ENCODE measurements around the gene DIAPH2.
A peak's percentile ranks its signal among the peaks of the same experiment; 100 is the strongest.
"Not testable (repeated sequence)": the region's sequence is repeated elsewhere in the genome, so short reads cannot be mapped to it uniquely, and the experiment has no call there.

The DIAPH2 gene

GRCh38 chrX:96684339-96685209 is at the start of gene DIAPH2:
Gene DIAPH2, plus strand, starts transcription at chrX:96684842.
- DNase-seq (ENCODE audit: low spot score) (peak; percentile 77), FAIRE-seq (peak; percentile 76)

- DNase-seq (ENCODE audit: low spot score) (no peak), FAIRE-seq (no peak)
These were observed 34.6 kb upstream of the DIAPH2 start for GRCh38 chrX:96650023-96650422.

- FAIRE-seq: no peak
- DNase-seq (ENCODE audit: low spot score): no peak
These were observed 28.6 kb upstream of the DIAPH2 start for GRCh38 chrX:96655947-96656623.

- no peak for FAIRE-seq
- no peak for DNase-seq (ENCODE audit: low spot score)
These were observed 2.1 kb upstream of the DIAPH2 start for GRCh38 chrX:96682516-96682915.

GRCh38 chrX:96683997-96684338 is 674 bp upstream of the DIAPH2 start:
- FAIRE-seq: no peak
- DNase-seq (ENCODE audit: low spot score): no peak

- DNase-seq (ENCODE audit: low spot score) (peak; percentile 55), FAIRE-seq (peak; percentile 50)
These were observed 813 bp downstream of the DIAPH2 start for GRCh38 chrX:96685210-96686099.

- DNase-seq (ENCODE audit: low spot score) (no peak), FAIRE-seq (no peak)
These were observed 3.1 kb downstream of the DIAPH2 start for GRCh38 chrX:96687776-96688175.

GRCh38 chrX:96688789-96689188 is 4.1 kb downstream of the DIAPH2 start:
- FAIRE-seq (no peak), DNase-seq (ENCODE audit: low spot score) (no peak)

- DNase-seq (ENCODE audit: low spot score) (no peak), FAIRE-seq (no peak)
These were observed 5.3 kb downstream of the DIAPH2 start for GRCh38 chrX:96689991-96690390.

- FAIRE-seq (no peak), DNase-seq (ENCODE audit: low spot score) (no peak)
These were observed 7.8 kb downstream of the DIAPH2 start for GRCh38 chrX:96692454-96692853.

- FAIRE-seq: no peak
- DNase-seq (ENCODE audit: low spot score): no peak
These were observed 8.2 kb downstream of the DIAPH2 start for GRCh38 chrX:96692890-96693289.

GRCh38 chrX:96693407-96693806 is 8.8 kb downstream of the DIAPH2 start:
- FAIRE-seq (no peak), DNase-seq (ENCODE audit: low spot score) (no peak)

- DNase-seq (ENCODE audit: low spot score) (no peak), FAIRE-seq (no peak)
These were observed 11.8 kb downstream of the DIAPH2 start for GRCh38 chrX:96696462-96696861.

GRCh38 chrX:96700625-96701024 is 16.0 kb downstream of the DIAPH2 start:
- no peak for DNase-seq (ENCODE audit: low spot score)
- FAIRE-seq: no peak

- no peak for DNase-seq (ENCODE audit: low spot score)
- no peak for FAIRE-seq
These were observed 18.7 kb downstream of the DIAPH2 start for GRCh38 chrX:96703379-96703778.

- no peak for FAIRE-seq
- peak; percentile 4 for DNase-seq (ENCODE audit: low spot score)
These were observed 19.2 kb downstream of the DIAPH2 start for GRCh38 chrX:96703816-96704215.

GRCh38 chrX:96704629-96705028 is 20.0 kb downstream of the DIAPH2 start:
- DNase-seq (ENCODE audit: low spot score): no peak
- no peak for FAIRE-seq

GRCh38 chrX:96705905-96706304 is 21.3 kb downstream of the DIAPH2 start:
- DNase-seq (ENCODE audit: low spot score) (no peak), FAIRE-seq (no peak)

GRCh38 chrX:96707804-96708203 is 23.2 kb downstream of the DIAPH2 start:
- FAIRE-seq: no peak
- DNase-seq (ENCODE audit: low spot score): no peak

GRCh38 chrX:96710031-96710430 is 25.4 kb downstream of the DIAPH2 start:
- no peak for FAIRE-seq
- no peak for DNase-seq (ENCODE audit: low spot score)

GRCh38 chrX:96713303-96713702 is 28.7 kb downstream of the DIAPH2 start:
- DNase-seq (ENCODE audit: low spot score): no peak
- FAIRE-seq: no peak

- not testable (repeated sequence) for FAIRE-seq
These were observed 29.8 kb downstream of the DIAPH2 start for GRCh38 chrX:96714393-96714792.

More at GRCh38 chrX:96714393-96714792, 29.8 kb downstream of the DIAPH2 start:
- not testable (repeated sequence) for DNase-seq (ENCODE audit: low spot score)

Data from RCC 7860 (cell line).